ENCODE data around the gene ATXN7. TPM values are rescaled to one million over a fixed set of nuclear protein-coding genes. Genes with fewer than 3 reads are reported as not detected.

The ATXN7 gene
- total RNA-seq, 1 donor from 2014 or later: 46.7 TPM

- ChIA-PET POLR2A (interaction anchor here (1.2 to 1.4 kb wide), 2 partner anchors 12 to 22 kb away, joined by 5 to 11 read pairs; partner anchors contain the start of gene SCAANT1), CTCF (interaction anchor here (1.0 to 1.5 kb wide), 2 partner anchors 23 to 28 kb away, joined by 3 to 4 read pairs; partner anchors contain the start of gene SCAANT1)
- TF ChIP-seq, protein P1, sequence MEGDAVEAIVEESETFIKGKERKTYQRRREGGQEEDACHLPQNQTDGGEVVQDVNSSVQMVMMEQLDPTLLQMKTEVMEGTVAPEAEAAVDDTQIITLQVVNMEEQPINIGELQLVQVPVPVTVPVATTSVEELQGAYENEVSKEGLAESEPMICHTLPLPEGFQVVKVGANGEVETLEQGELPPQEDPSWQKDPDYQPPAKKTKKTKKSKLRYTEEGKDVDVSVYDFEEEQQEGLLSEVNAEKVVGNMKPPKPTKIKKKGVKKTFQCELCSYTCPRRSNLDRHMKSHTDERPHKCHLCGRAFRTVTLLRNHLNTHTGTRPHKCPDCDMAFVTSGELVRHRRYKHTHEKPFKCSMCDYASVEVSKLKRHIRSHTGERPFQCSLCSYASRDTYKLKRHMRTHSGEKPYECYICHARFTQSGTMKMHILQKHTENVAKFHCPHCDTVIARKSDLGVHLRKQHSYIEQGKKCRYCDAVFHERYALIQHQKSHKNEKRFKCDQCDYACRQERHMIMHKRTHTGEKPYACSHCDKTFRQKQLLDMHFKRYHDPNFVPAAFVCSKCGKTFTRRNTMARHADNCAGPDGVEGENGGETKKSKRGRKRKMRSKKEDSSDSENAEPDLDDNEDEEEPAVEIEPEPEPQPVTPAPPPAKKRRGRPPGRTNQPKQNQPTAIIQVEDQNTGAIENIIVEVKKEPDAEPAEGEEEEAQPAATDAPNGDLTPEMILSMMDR (IDR thresholded peaks at IDR 0.05): no peak
- no peaks in the 10 kb centered on the region for H3K27me3 Mint-ChIP-seq
- peaks cover 70% of the 10 kb centered on the region for H3K4me1 Mint-ChIP-seq
- peak overlapping the region; percentile 93 for H3K27ac Mint-ChIP-seq
- no peak for DNase-seq
- H3K9me3 Mint-ChIP-seq: no peaks in the 10 kb centered on the region
- peak; percentile 24 for ATAC-seq (ENCODE audit: low read depth)
- peak overlapping the region; percentile 30 for H3K4me3 Mint-ChIP-seq
- H3K36me3 Mint-ChIP-seq (ENCODE audit: low read depth): peaks cover 7% of the 10 kb centered on the region
- intact Hi-C loops (cut with micrococcal nuclease): no loop called here
These were observed 70.6 kb downstream of the ATXN7 start for GRCh38 chr3:63934041-63934866.

GRCh38 chr3:63936925-63937324 is 73.3 kb downstream of the ATXN7 start:
- ChIA-PET CTCF (interaction anchor here (1.2 to 2.2 kb wide), 3 partner anchors 25 to 58 kb away, joined by 4 to 9 read pairs (median 5); no protein-coding TSS in a partner anchor), POLR2A (no interaction called here)
- ATAC-seq (ENCODE audit: low read depth) (no peak), DNase-seq (no peak)
- Mint-ChIP-seq H3K9me3 (no peaks in the 10 kb centered on the region), H3K27ac (no peak overlapping the region), H3K36me3 (ENCODE audit: low read depth) (peaks cover 3% of the 10 kb centered on the region), H3K4me3 (no peak overlapping the region), H3K27me3 (no peaks in the 10 kb centered on the region), H3K4me1 (peaks cover 58% of the 10 kb centered on the region)
- TF ChIP-seq, protein P1 (IDR thresholded peaks at IDR 0.05): no peak
- intact Hi-C loops (cut with micrococcal nuclease): no loop called here

GRCh38 chr3:63937661-63938651 is 74.3 kb downstream of the ATXN7 start:
- peak; percentile 59 for ATAC-seq (ENCODE audit: low read depth)
- Mint-ChIP-seq H3K9me3 (no peaks in the 10 kb centered on the region), H3K4me1 (peaks cover 49% of the 10 kb centered on the region), H3K36me3 (ENCODE audit: low read depth) (peaks cover 6% of the 10 kb centered on the region), H3K4me3 (no peak overlapping the region), H3K27ac (peak overlapping the region; percentile 64), H3K27me3 (no peaks in the 10 kb centered on the region)
- intact Hi-C loops (cut with micrococcal nuclease): loop anchor here (1.0 kb wide), 1 partner anchor 11 kb away; no protein-coding TSS in a partner anchor
- ChIA-PET CTCF (interaction anchor here (0.8 to 2.2 kb wide), 5 partner anchors 10 to 57 kb away, joined by 3 to 9 read pairs (median 4); no protein-coding TSS in a partner anchor), POLR2A (no interaction called here)
- DNase-seq: no peak
- TF ChIP-seq, protein P1 (IDR thresholded peaks at IDR 0.05): no peak

GRCh38 chr3:63940389-63940757 is 76.7 kb downstream of the ATXN7 start:
- TF ChIP-seq, protein P1 (IDR thresholded peaks at IDR 0.05): no peak
- DNase-seq (no peak), ATAC-seq (ENCODE audit: low read depth) (no peak)
- ChIA-PET CTCF (interaction anchor here (1.7 kb wide), 1 partner anchor 21 kb away, joined by 5 read pairs; no protein-coding TSS in a partner anchor), POLR2A (no interaction called here)
- H3K4me3 Mint-ChIP-seq: no peak overlapping the region
- intact Hi-C loops (cut with micrococcal nuclease): no loop called here
- no peak overlapping the region for H3K27ac Mint-ChIP-seq
- H3K27me3 Mint-ChIP-seq: no peaks in the 10 kb centered on the region
- H3K9me3 Mint-ChIP-seq: no peaks in the 10 kb centered on the region
- H3K4me1 Mint-ChIP-seq: peaks cover 31% of the 10 kb centered on the region
- peaks cover 23% of the 10 kb centered on the region for H3K36me3 Mint-ChIP-seq (ENCODE audit: low read depth)
